ENCODE measurements around the gene CAMK1D.
"Not testable (repeated sequence)": the region's sequence is repeated elsewhere in the genome, so short reads cannot be mapped to it uniquely, and the experiment has no call there.

CAMK1D gene

GRCh38 chr10:12341526-12341925 is 7.8 kb upstream of the CAMK1D start:
- DNase-seq = no peak

GRCh38 chr10:12344375-12345110 is 4.8 kb upstream of the CAMK1D start:
- DNase-seq = no peak

GRCh38 chr10:12346707-12347106 is 2.6 kb upstream of the CAMK1D start:
- DNase-seq = no peak

- DNase-seq = no peak
Observed at GRCh38 chr10:12348294-12348869, 965 bp upstream of the CAMK1D start.

- no peak for DNase-seq
Observed at GRCh38 chr10:12349629-12350166, 351 bp downstream of the CAMK1D start.

- peak; percentile 53 for DNase-seq
Observed at GRCh38 chr10:12350167-12350872, 973 bp downstream of the CAMK1D start.

- no peak for DNase-seq
Observed at GRCh38 chr10:12350925-12351324, 1.6 kb downstream of the CAMK1D start.

- DNase-seq = no peak
Observed at GRCh38 chr10:12351447-12351846, 2.1 kb downstream of the CAMK1D start.

- DNase-seq = no peak
Observed at GRCh38 chr10:12351889-12352288, 2.5 kb downstream of the CAMK1D start.

- DNase-seq = no peak
Observed at GRCh38 chr10:12353399-12354242, 4.3 kb downstream of the CAMK1D start.

GRCh38 chr10:12354696-12355095 is 5.3 kb downstream of the CAMK1D start:
- not testable (repeated sequence) for DNase-seq

GRCh38 chr10:12355384-12355783 is 6.0 kb downstream of the CAMK1D start:
- no peak for DNase-seq

GRCh38 chr10:12357525-12358151 is 8.3 kb downstream of the CAMK1D start:
- no peak for DNase-seq

GRCh38 chr10:12358863-12359564 is 9.7 kb downstream of the CAMK1D start:
- no peak for DNase-seq

GRCh38 chr10:12360461-12360860 is 11.1 kb downstream of the CAMK1D start:
- no peak for DNase-seq

GRCh38 chr10:12361115-12361514 is 11.8 kb downstream of the CAMK1D start:
- not testable (repeated sequence) for DNase-seq

GRCh38 chr10:12364559-12364958 is 15.2 kb downstream of the CAMK1D start:
- no peak for DNase-seq

GRCh38 chr10:12367272-12367671 is 17.9 kb downstream of the CAMK1D start:
- DNase-seq = no peak

- DNase-seq = no peak
Observed at GRCh38 chr10:12369982-12370381, 20.6 kb downstream of the CAMK1D start.

GRCh38 chr10:12372846-12373245 is 23.5 kb downstream of the CAMK1D start:
- DNase-seq = no peak

- no peak for DNase-seq
Observed at GRCh38 chr10:12375076-12375504, 25.7 kb downstream of the CAMK1D start.

- DNase-seq = no peak
Observed at GRCh38 chr10:12376211-12376610, 26.9 kb downstream of the CAMK1D start.

All from OCI-M1 (cell line).